Psoas muscle (tissue), 8 donors: ENCODE data around the gene GDE1. TPM values are rescaled to one million over a fixed set of nuclear protein-coding genes. Genes with fewer than 3 reads are reported as not detected.

Source experiments
- ATAC-seq, 4 donors: fragments of 200-7000 bp; cut with Tn5 transposase; one replicate each; pipeline ENCODE4 v1.9.1; 2020; ENCODE audit warnings: moderate library complexity in 3 of 4, mild to moderate bottlenecking in 2 of 4
- DNase-seq, 2 donors: peaks; one replicate each; pipeline ENCODE4 v3.0.0-alpha.2; 2020
- H3K27ac ChIP-seq: fragments of 200-600 bp; one replicate; pipeline ENCODE4 v1.8.0; 2022
- H3K27me3 ChIP-seq, 3 donors: fragments of 200-600 bp in 1 of 3; one replicate each; pipeline versions ENCODE4 v1.6.1 to v1.8.0; 2013 to 2022; ENCODE audit warnings: low read length in 2 of 3, mild to moderate bottlenecking in 2 of 3, moderate library complexity in 1 of 3; ENCODE audit not compliant: insufficient read depth in 3 of 3
- H3K36me3 ChIP-seq, 2 donors: fragments of 200-600 bp in 1 of 2; one replicate each; pipeline versions ENCODE4 v1.6.1 to v1.8.0; 2013 to 2022; ENCODE audit warnings: low read depth in 1 of 2, mild to moderate bottlenecking in 1 of 2, moderate library complexity in 1 of 2; ENCODE audit not compliant: insufficient read depth in 1 of 2
- H3K4me1 ChIP-seq: fragments of 200-600 bp; one replicate; pipeline ENCODE4 v1.8.0; 2022
- H3K4me3 ChIP-seq: fragments of 200-600 bp; one replicate; pipeline ENCODE4 v1.8.0; 2022; ENCODE audit warnings: mild to moderate bottlenecking
- H3K9me3 ChIP-seq: fragments of 200-600 bp; one replicate; pipeline ENCODE4 v1.8.0; 2022
- CTCF ChIP-seq: fragments of 200-600 bp; IDR thresholded peaks from one replicate; pipeline ENCODE4 v1.8.0; 2022; ENCODE audit warnings: antibody characterized with exemption
- WGBS, 3 donors: extraction: QIAGEN DNeasy Blood & Tissue Kit; methylation state at CpG; one replicate each; pipeline versions ENCODE4 v1.1.6 to v1.1.7; 2013; 5-methylcytosine and 5-hydroxymethylcytosine counted together
- intact Hi-C, 2 donors: fragments of 100-400 bp; cut with DNase I; formaldehyde crosslinking; loops; one replicate each; pipeline versions ENCODE4 v1.11.0 to v1.14.2; 2022
- polyA plus RNA-seq, 3 donors: library from polyadenylated mRNA; stranded (reverse); fragments of 200-250 nt; gene quantifications; one replicate each; pipeline ENCODE4 v1.2.3, GENCODE V29; 2013
- total RNA-seq, 4 donors: library from RNA; stranded (reverse); fragmentation: NEBNext Ultra II Directional in 2 of 4; extraction: Animal tissue kit (Norgen Biotek cat#: 25700) in 2 of 4; gene quantifications; one replicate each; pipeline versions ENCODE4 v1.2.1 to v1.2.4, GENCODE V29; 2021 to 2023
- donor health status: healthy with polysubstance abuse.
- donor health status: DM: no; HTN: no; CAD: no; lungs with moderate emphysema.
- donor health status: Bipolar disorder and iron deficiency.
- donor health status: healthy.
- donor health status: DM: yes; HTN: yes; CAD: no.
- donor health status: DM: no; HTN: no; CAD: no.
- donor health status: DM: no; HTN: no; CAD: no.
- donor health status: DM: yes; HTN: yes; CAD: no.

GDE1 gene
- total and polyA plus RNA-seq, 7 donors, result 30.8 to 90.1 (median 53.1) TPM

- Histone ChIP-seq H3K9me3 (no peaks in the 10 kb centered on the region), H3K27me3 (no peaks in the 10 kb centered on the region), H3K27ac (no peak overlapping the region), H3K4me1 (no peaks in the 10 kb centered on the region), H3K36me3 (no peaks in the 10 kb centered on the region), H3K4me3 (no peak overlapping the region)
- intact Hi-C loops, result no loop called here
- WGBS, 3 donors, result 65 to 77% (median 73%) methylated on average over 9 of the region's 9 CpGs
- TF ChIP-seq CTCF, result no peak
- ATAC-seq (no peak), DNase-seq (no peak)
Observed at GRCh38 chr16:19458722-19459379, 63.0 kb downstream of the GDE1 start.

Other genes with a start within 250 kb of the GDE1 start
- gene CLEC19A, start 236.4 kb downstream of the GDE1 start, total RNA-seq, result not detected
- gene CLEC19A, start 236.4 kb downstream of the GDE1 start, polyA plus RNA-seq, result not detected
- not detected for gene TMC5, start 104.2 kb downstream of the GDE1 start, total RNA-seq
- gene TMC5, start 104.2 kb downstream of the GDE1 start, polyA plus RNA-seq, result under 1 TPM in 2 of 3 donors, not detected in 1; 0.01 to 0.04 TPM
- gene CCP110, start 1.8 kb upstream of the GDE1 start, total RNA-seq, result 10 to 100 TPM in 1 of 4 donors, 1 to 10 TPM in 3; 4.9 to 10.9 (median 7.0) TPM
- gene CCP110, start 1.8 kb upstream of the GDE1 start, polyA plus RNA-seq, result 10 to 100 TPM in 1 of 3 donors, 1 to 10 TPM in 2; 4.4 to 16.1 (median 4.8) TPM
- gene VPS35L, start 33.6 kb upstream of the GDE1 start, total RNA-seq, result 10 to 100 TPM; 27.8 to 34.6 (median 32.4) TPM
- gene VPS35L, start 33.6 kb upstream of the GDE1 start, polyA plus RNA-seq, result 10 to 100 TPM; 12.6 to 20.2 (median 13.6) TPM
- gene KNOP1, start 196.1 kb upstream of the GDE1 start, total RNA-seq, result 1 to 10 TPM; 5.9 to 9.7 (median 8.4) TPM
- 10 to 100 TPM in 2 of 3 donors, 1 to 10 TPM in 1; 9.5 to 14.7 (median 11.6) TPM for gene KNOP1, start 196.1 kb upstream of the GDE1 start, polyA plus RNA-seq
- gene IQCK, start 196.2 kb upstream of the GDE1 start, total RNA-seq, result 1 to 10 TPM; 4.3 to 9.9 (median 7.3) TPM
- gene IQCK, start 196.2 kb upstream of the GDE1 start, polyA plus RNA-seq, result 1 to 10 TPM; 4.9 to 8.8 (median 6.3) TPM